Brain pericyte (primary cell): ENCODE results near the gene PCSK6.
"Not testable (repeated sequence)": the region's sequence is repeated elsewhere in the genome, so short reads cannot be mapped to it uniquely, and the experiment has no call there.

ENCODE experiments used
- DNase-seq: peaks from one replicate; pipeline ENCODE4 v3.0.0-alpha.2; 2012; ENCODE audit warnings: low read depth, low spot score

Gene PCSK6

DNA sequence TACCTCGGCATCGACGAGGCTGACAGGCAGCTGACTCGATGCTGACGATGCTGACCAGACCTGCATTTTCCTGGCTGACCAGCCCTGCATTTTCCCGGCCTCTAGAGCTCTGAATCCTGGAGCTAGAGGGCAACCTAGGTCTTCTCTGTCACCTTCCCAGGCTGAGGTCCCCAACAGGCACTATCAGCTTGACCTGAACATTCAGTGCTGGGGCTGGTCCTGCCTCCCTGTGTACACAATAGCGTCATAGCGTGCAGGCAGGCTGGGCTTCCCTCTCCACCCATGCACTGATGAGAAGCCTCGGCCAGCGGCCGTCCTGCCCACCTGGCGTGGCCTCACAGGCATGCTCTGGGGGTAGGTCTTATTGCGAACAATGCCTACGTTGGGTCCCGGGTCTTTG lies 132.2 kb downstream of the PCSK6 start:
- DNase-seq = no peak

DNA sequence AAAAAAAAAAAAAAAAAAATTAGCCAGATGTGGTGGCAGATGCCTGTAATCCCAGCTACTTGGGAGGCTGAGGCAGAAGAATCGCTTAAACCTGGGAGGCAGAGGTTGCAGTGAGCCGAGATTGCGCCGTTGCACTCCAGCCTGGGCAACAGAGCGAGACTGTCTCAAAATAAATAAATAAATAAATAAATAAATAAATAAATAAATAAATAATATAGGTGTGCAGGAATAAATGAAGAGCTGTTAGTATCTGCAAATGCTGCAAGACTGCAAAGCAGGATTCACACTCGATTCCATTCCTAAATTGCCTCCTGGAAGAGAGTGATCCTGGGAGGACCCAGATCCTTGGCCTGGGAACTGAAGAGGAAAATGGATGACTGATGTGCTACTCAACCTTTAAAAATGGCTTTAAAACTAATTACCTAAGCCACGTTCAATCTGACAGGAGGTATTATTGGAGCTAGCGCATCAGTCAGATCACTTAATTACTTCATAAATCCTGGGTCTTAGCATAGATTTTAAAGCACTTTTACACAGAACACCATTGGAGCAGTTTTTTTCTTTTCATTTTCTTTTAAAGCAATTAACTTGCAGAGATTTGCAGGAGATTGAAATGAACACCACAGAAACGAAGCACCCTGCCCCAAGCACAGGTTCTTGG lies 132.9 kb downstream of the PCSK6 start:
- not testable (repeated sequence) for DNase-seq

- no peak for DNase-seq
Measured at GRCh38 chr15:101355678-101356464, 133.6 kb downstream of the PCSK6 start.

DNA sequence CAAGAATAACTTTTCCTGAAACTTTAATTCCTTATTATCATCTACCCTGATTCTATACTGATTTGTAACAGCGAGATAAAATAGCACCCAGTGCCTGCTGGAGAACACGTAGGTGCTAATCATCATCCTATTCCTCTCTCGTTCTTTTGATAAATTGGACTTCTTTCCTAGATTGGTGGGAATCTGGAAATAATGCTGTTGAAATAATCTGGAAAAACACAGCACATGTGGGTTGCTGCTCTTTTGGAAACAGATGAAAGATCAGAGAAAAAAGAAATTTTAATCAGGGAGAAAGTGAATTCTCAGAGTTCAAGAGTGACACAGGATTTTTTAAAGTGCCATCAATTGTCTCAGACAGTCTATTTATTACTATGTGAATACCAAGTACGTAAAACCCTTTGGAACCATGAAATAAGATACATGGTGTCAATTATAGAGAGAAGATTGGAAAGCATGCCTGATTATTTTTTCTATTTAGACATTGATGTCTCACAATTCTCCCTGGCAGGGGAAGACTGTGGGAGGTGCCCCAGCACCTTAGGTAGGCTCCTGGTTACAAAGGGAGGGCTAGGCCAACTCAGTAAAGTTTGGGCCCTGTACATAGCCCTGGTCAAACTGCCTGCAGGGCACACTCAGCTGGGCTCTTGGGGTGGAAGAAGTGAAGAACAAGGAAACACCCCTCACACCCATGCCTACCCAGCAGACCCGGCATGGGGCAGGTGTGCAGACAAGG lies 134.4 kb downstream of the PCSK6 start:
- DNase-seq = no peak

DNA sequence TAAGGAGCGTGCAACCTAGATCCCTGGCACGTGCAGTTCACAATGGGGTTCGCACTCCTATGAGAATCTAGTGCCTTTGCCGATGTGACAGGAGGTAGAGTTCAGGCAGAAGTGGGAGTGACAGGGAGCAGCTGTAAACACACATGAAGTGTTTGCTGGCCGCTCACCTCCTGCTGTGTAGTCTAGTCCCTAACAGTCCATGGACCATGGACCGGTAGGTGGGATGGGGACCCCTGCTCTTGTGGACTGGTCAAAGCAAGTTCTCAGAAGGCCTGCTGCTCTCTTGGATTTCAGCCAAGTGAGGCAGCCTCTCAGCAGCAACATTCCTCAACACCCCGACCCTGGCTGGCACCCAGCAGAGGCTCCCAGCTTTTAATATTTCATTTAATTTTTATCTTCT lies 136.3 kb downstream of the PCSK6 start:
- DNase-seq = no peak

- DNase-seq = no peak
Measured at GRCh38 chr15:101351736-101352135, 137.8 kb downstream of the PCSK6 start.

- no peak for DNase-seq
Measured at GRCh38 chr15:101349047-101349951, 140.2 kb downstream of the PCSK6 start.

GRCh38 chr15:101348643-101349042 lies 140.9 kb downstream of the PCSK6 start:
- DNase-seq = no peak

GRCh38 chr15:101348015-101348414 lies 141.5 kb downstream of the PCSK6 start:
- DNase-seq = no peak

DNA sequence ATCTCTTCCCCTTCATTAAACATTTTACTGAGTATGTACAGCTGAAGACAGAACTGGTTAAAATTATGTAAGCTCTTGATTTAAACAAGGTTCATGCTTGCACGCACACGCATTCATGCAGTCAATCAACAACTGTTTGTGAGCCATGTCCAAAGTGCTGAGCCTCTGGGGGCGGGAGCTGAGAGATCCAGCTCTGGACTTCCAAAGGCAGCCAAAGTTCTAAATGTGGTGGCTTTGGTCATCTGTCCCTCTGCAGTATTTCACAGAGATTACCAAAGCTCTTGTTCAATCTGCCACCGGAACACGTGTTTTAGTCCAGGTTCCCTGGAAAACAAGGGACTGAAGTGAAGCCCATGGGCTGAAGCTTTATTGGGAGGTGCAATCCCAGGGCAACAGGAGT lies 142.1 kb downstream of the PCSK6 start:
- DNase-seq = no peak

DNA sequence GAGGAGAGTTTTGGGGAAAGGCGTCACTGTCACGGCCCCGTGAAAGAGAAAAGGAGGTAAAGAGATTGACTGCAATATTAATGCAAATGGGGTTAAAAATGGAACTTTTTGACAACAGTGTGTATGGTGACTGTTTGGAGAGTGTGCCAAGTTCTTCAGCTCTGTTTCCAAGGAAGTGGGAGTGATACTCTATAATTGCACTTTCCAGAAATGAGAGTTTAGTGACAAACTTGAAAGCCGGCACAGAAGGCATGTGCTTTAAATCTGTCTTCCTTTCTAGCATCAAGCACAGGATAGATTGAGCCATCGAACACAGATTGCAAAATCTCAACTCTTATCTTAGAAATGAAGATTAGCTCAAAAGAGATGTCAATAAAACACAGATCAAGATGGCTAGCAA lies 142.6 kb downstream of the PCSK6 start:
- DNase-seq = no peak

DNA sequence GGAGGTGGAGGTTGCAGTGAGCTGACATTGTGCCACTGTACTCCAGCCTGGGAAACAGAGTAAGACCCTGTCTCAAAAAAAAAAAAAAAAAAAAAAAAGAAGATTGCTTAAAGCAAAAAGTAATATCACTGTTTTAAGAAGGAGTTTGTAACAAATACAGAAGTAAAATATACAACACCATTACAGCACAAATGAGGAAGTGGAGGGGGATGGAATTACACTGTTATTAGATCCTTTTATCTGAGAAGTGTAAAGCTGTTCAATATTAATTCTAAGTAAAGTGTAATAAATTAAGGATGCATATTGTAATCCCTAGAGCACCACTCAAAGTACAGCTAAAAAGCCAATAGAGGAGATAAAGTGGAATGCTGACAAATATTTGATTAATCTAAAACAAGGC lies 147.5 kb downstream of the PCSK6 start:
- DNase-seq = no peak

- DNase-seq = no peak
Measured at GRCh38 chr15:101338502-101339057, 150.9 kb downstream of the PCSK6 start.

DNA sequence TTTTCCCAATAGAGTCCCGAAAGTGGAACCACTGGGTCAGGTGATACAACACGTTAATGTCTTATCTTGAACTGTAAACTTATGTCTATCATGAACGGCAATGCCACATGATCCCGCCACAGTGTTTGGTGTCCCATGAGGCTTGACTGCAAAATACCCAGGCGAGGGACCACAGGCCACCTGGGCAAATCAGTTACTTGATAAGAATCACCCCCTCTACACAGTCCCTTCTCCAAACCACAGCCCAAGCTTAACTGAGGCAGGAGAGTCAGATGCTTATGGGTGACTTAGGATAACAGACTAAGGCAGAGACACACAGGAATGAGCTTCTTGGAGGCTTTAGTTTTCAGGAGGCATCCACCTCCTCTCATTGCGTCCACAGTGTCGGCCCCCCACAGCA lies 151.5 kb downstream of the PCSK6 start:
- no peak for DNase-seq

DNA sequence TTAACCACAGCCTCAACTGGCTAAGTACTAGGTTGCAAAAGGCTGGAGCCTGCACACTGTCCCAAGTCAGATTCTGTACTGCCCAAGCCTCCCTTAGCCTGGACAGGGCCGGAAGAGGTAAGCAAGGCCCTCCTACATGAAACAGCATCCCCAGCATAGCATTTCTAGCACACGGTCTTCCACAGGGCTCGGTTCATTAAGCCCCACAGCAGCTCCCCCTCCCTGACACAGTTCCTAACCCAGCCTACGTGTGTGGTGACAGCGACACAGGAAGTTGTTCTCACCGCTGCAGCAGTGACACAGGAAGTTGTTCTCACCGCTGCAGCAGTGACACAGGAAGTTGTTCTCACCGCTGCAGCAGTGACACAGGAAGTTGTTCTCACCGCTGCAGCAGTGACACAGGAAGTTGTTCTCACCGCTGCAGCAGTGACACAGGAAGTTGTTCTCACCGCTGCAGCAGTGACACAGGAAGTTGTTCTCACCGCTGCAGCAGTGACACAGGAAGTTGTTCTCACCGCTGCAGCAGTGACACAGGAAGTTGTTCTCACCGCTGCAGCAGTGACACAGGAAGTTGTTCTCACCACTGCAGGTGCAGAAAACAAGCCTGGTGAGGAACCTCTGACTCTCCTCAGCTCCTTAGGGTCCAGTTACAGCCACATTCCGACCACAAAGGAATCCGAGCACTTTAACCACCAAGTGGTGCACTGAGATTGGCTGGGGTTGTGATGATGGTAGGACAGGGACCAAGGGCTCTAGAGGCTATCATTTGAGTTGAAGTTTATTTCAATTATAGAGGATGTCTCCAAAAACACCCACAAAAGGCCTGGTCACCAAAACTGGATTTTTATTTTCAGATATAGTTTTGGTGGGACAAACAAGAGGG lies 155.4 kb downstream of the PCSK6 start:
- DNase-seq = not testable (repeated sequence)

GRCh38 chr15:101332061-101332467 lies 157.4 kb downstream of the PCSK6 start:
- DNase-seq = no peak

DNA sequence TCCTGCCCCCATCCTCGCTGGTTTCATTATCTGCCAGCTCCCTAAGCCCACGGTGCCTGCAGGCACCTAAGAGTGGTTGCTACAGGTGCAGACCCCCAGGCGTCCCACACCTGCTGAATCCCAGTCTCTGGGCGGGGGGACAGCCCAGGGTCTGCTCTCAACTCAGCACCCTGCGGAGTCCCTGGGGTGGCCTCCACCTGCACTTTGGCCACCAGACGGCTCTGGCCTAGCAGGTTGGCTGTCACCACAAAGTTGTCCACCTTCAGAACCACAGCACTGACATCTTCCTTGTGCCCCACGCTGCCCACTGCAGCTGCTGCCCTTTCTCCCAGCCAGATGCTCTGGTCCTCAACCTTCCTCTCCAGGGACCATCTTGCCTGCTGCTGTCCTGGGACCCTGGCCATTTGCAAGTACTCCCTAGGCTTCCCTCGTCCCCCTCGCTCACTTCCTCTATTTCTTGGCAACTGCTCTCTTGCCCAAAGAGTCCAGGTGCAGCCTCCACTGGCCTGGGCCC lies 159.6 kb downstream of the PCSK6 start:
- no peak for DNase-seq

- no peak for DNase-seq
Measured at GRCh38 chr15:101329309-101329863, 160.1 kb downstream of the PCSK6 start.

GRCh38 chr15:101328001-101328400 lies 161.5 kb downstream of the PCSK6 start:
- DNase-seq = no peak
